ENCODE results near the gene EPB42.

GRCh38 chr15:43220991-43221403, at the start of gene EPB42:
- no peak for TF ChIP-seq CTCF (IDR thresholded peaks at IDR 0.05)
- no peak for TF ChIP-seq POLR2A (IDR thresholded peaks at IDR 0.05)

Data from right lobe of liver (tissue), 4 donors.